OCI-LY7 (cell line): Measurements from ENCODE around the gene DSE. TPM values are rescaled to one million over a fixed set of nuclear protein-coding genes. Genes with fewer than 3 reads are reported as not detected.

Experiments used
- BruUV-seq: library from RNA; stranded (reverse); fragments of 400-500 nt; replicated peaks from 2 replicates; lab custom pipeline; 2021; lab: Mats Ljungman, UMichigan
- CTCF ChIA-PET: fragments of 300-600 bp; sonication (Branson Sonifier 250); formaldehyde crosslinking; loops from one replicate; lab custom pipeline; 2022; ENCODE audit warnings: antibody characterized with exemption; ENCODE audit not compliant: unreplicated experiment; lab: Charles Lee
- POLR2A ChIA-PET: fragments of 300-600 bp; sonication (Branson Sonifier 250); formaldehyde crosslinking; loops from one replicate; lab custom pipeline; 2022; ENCODE audit warnings: antibody characterized with exemption; lab: Charles Lee
- DNase-seq: peaks from one replicate; pipeline ENCODE4 v3.0.0-alpha.2; 2015; ENCODE audit warnings: low spot score
- H2AFZ ChIP-seq: fragments of 200-600 bp; sonication (generic), shearing (Covaris generic); 2 replicates; pipeline ENCODE4 v1.6.1; 2014; ENCODE audit warnings: mild to moderate bottlenecking, antibody characterized with exemption, low read length, moderate library complexity
- H3K27ac ChIP-seq: fragments of 200-600 bp; sonication (generic); 2 replicates; pipeline ENCODE4 v1.5.1; 2014; ENCODE audit warnings: mixed run types, low read depth, mild to moderate bottlenecking, moderate library complexity, low read length, inconsistent platforms; ENCODE audit not compliant: poor library complexity, severe bottlenecking
- H3K36me3 ChIP-seq: fragments of 200-600 bp; sonication (generic); 2 replicates; pipeline ENCODE4 v1.6.1; 2014; ENCODE audit warnings: mild to moderate bottlenecking, antibody characterized with exemption, low read length, moderate library complexity, mixed read lengths; ENCODE audit not compliant: insufficient read depth
- H3K4me1 ChIP-seq: fragments of 200-600 bp; sonication (generic); 2 replicates; pipeline ENCODE4 v1.5.1; 2014; ENCODE audit warnings: mild to moderate bottlenecking, low read length; ENCODE audit not compliant: insufficient read depth, poor library complexity, severe bottlenecking
- H3K4me2 ChIP-seq: fragments of 200-600 bp; sonication (generic); 2 replicates; pipeline ENCODE4 v1.6.1; 2014; ENCODE audit warnings: mild to moderate bottlenecking, low read length
- H3K4me3 ChIP-seq: fragments of 200-600 bp; sonication (generic); 2 replicates; pipeline ENCODE4 v1.5.1; 2014; ENCODE audit warnings: mild to moderate bottlenecking, low read depth, low read length; ENCODE audit not compliant: poor library complexity, severe bottlenecking
- H3K79me2 ChIP-seq: fragments of 200-600 bp; sonication (generic); 2 replicates; pipeline ENCODE4 v1.6.1; 2016; ENCODE audit warnings: low read depth, mild to moderate bottlenecking, low read length, moderate library complexity, mixed read lengths; ENCODE audit not compliant: insufficient read depth
- H3K9me2 ChIP-seq: fragments of 200-600 bp; sonication (generic); 2 replicates; pipeline ENCODE4 v1.6.1; 2016; ENCODE audit warnings: mild to moderate bottlenecking, low read length, mixed read lengths; ENCODE audit not compliant: insufficient read depth
- H3K9me3 ChIP-seq: fragments of 200-600 bp; sonication (generic); 2 replicates; pipeline ENCODE4 v1.6.1; 2014; ENCODE audit warnings: mild to moderate bottlenecking, mixed run types, low read length, mixed read lengths
- H4K20me1 ChIP-seq: fragments of 200-600 bp; sonication (generic); 2 replicates; pipeline ENCODE4 v1.6.1; 2014; ENCODE audit warnings: mild to moderate bottlenecking, antibody characterized with exemption, low read length, moderate library complexity, mixed read lengths; ENCODE audit not compliant: insufficient read depth
- EZH2phosphoT487 ChIP-seq: fragments of 200-600 bp; sonication (generic); IDR thresholded peaks from 2 replicates; pipeline ENCODE4 v1.6.1; 2018; ENCODE audit warnings: low read depth, borderline replicate concordance, mild to moderate bottlenecking, mixed run types, antibody characterized with exemption, low read length, moderate library complexity, mixed read lengths
- intact Hi-C: fragments of 100-400 bp; cut with micrococcal nuclease; formaldehyde crosslinking; loops from one replicate; pipeline ENCODE4 v1.10.0; 2022; ENCODE audit not compliant: unreplicated experiment
- total RNA-seq, 2 experiments: library from RNA; depleted of rRNA in 1 of 2; stranded (reverse); fragments of >200 nt in 1 of 2; shearing (Covaris generic) in 1 of 2; gene quantifications; 2 replicates each; pipeline ENCODE4 v1.2.3, GENCODE V29; 2014 to 2022
- TF ChIP-seq, protein P1 (sequence below): fragments of 200-600 bp; sonication (generic); conservative IDR thresholded peaks from 2 replicates; pipeline ENCODE4 v1.5.1; 2014; ENCODE audit warnings: mild to moderate bottlenecking, antibody characterized with exemption, low read length, moderate library complexity, mixed read lengths

The DSE gene
- total RNA-seq, 2 experiments from 2014 or later: 3.9 to 7.6 TPM

- intact Hi-C loops: no loop called here
- ChIA-PET POLR2A (no interaction called here), CTCF (no interaction called here)
- no TSS peak for BruUV-seq
- Histone ChIP-seq H3K36me3 (no peaks in the 10 kb centered on the region), H3K79me2 (no peaks in the 10 kb centered on the region), H3K9me2 (no peaks in the 10 kb centered on the region), H3K9me3 (no peaks in the 10 kb centered on the region), H3K27ac (no peak overlapping the region), H3K4me2 (no peak overlapping the region), H3K4me3 (no peak overlapping the region), H3K4me1 (no peaks in the 10 kb centered on the region), H2AFZ (no peak overlapping the region), H4K20me1 (no peaks in the 10 kb centered on the region)
- no peak for TF ChIP-seq EZH2phosphoT487
- TF ChIP-seq, protein P1, sequence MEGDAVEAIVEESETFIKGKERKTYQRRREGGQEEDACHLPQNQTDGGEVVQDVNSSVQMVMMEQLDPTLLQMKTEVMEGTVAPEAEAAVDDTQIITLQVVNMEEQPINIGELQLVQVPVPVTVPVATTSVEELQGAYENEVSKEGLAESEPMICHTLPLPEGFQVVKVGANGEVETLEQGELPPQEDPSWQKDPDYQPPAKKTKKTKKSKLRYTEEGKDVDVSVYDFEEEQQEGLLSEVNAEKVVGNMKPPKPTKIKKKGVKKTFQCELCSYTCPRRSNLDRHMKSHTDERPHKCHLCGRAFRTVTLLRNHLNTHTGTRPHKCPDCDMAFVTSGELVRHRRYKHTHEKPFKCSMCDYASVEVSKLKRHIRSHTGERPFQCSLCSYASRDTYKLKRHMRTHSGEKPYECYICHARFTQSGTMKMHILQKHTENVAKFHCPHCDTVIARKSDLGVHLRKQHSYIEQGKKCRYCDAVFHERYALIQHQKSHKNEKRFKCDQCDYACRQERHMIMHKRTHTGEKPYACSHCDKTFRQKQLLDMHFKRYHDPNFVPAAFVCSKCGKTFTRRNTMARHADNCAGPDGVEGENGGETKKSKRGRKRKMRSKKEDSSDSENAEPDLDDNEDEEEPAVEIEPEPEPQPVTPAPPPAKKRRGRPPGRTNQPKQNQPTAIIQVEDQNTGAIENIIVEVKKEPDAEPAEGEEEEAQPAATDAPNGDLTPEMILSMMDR: no peak
- DNase-seq: no peak
Observed at GRCh38 chr6:116382587-116382986, 11.8 kb downstream of the DSE start.

GRCh38 chr6:116384727-116385458, 14.1 kb downstream of the DSE start:
- H3K4me2 ChIP-seq: no peak overlapping the region
- no peaks in the 10 kb centered on the region for H3K9me3 ChIP-seq
- ChIA-PET POLR2A (interaction anchor here (0.7 kb wide), 2 partner anchors 8 to 133 kb away, joined by 3 read pairs; no protein-coding TSS in a partner anchor), CTCF (no interaction called here)
- peaks cover 10% of the 10 kb centered on the region for H3K4me1 ChIP-seq
- no peak overlapping the region for H2AFZ ChIP-seq
- no peaks in the 10 kb centered on the region for H4K20me1 ChIP-seq
- DNase-seq: no peak
- no peak overlapping the region for H3K4me3 ChIP-seq
- TF ChIP-seq, protein P1: no peak
- TF ChIP-seq EZH2phosphoT487: no peak
- H3K79me2 ChIP-seq: no peaks in the 10 kb centered on the region
- no TSS peak for BruUV-seq
- no peak overlapping the region for H3K27ac ChIP-seq
- H3K36me3 ChIP-seq: no peaks in the 10 kb centered on the region
- no peaks in the 10 kb centered on the region for H3K9me2 ChIP-seq
- intact Hi-C loops: no loop called here

GRCh38 chr6:116385459-116385802, 14.7 kb downstream of the DSE start:
- intact Hi-C loops: no loop called here
- Histone ChIP-seq H3K4me3 (no peak overlapping the region), H3K79me2 (no peaks in the 10 kb centered on the region), H3K4me2 (no peak overlapping the region), H3K9me2 (no peaks in the 10 kb centered on the region), H2AFZ (no peak overlapping the region), H3K36me3 (no peaks in the 10 kb centered on the region), H3K4me1 (peaks cover 10% of the 10 kb centered on the region), H3K27ac (no peak overlapping the region), H3K9me3 (no peaks in the 10 kb centered on the region), H4K20me1 (no peaks in the 10 kb centered on the region)
- no peak for DNase-seq
- POLR2A ChIA-PET: no interaction called here
- no TSS peak for BruUV-seq
- CTCF ChIA-PET: no interaction called here
- no peak for TF ChIP-seq EZH2phosphoT487
- TF ChIP-seq, protein P1: no peak
